Measurements from ENCODE around the gene SOWAHB.
"Not testable (repeated sequence)": the region's sequence is repeated elsewhere in the genome, so short reads cannot be mapped to it uniquely, and the experiment has no call there.

Gene SOWAHB

GRCh38 chr4:76895619-76896018, 2.3 kb downstream of the SOWAHB start:
- DNase-seq (ENCODE audit: low read depth) = no peak

GRCh38 chr4:76894537-76895255, 3.2 kb downstream of the SOWAHB start:
- DNase-seq (ENCODE audit: low read depth) = no peak

GRCh38 chr4:76892601-76893000, 5.3 kb downstream of the SOWAHB start:
- DNase-seq (ENCODE audit: low read depth) = no peak

GRCh38 chr4:76892001-76892400, 5.9 kb downstream of the SOWAHB start:
- DNase-seq (ENCODE audit: low read depth) = no peak

- no peak for DNase-seq (ENCODE audit: low read depth)
Measured at GRCh38 chr4:76886848-76887441, 11.0 kb downstream of the SOWAHB start.

GRCh38 chr4:76886214-76886613, 11.7 kb downstream of the SOWAHB start:
- no peak for DNase-seq (ENCODE audit: low read depth)

GRCh38 chr4:76883147-76883546, 14.8 kb downstream of the SOWAHB start:
- DNase-seq (ENCODE audit: low read depth) = no peak

GRCh38 chr4:76882630-76883029, 15.3 kb downstream of the SOWAHB start:
- no peak for DNase-seq (ENCODE audit: low read depth)

GRCh38 chr4:76881375-76881774, 16.6 kb downstream of the SOWAHB start:
- no peak for DNase-seq (ENCODE audit: low read depth)

GRCh38 chr4:76879731-76880364, 18.1 kb downstream of the SOWAHB start:
- no peak for DNase-seq (ENCODE audit: low read depth)

- DNase-seq (ENCODE audit: low read depth) = not testable (repeated sequence)
Measured at GRCh38 chr4:76878641-76879165, 19.2 kb downstream of the SOWAHB start.

- DNase-seq (ENCODE audit: low read depth) = no peak
Measured at GRCh38 chr4:76874176-76874575, 23.8 kb downstream of the SOWAHB start.

GRCh38 chr4:76873495-76873894, 24.4 kb downstream of the SOWAHB start:
- DNase-seq (ENCODE audit: low read depth) = no peak

- DNase-seq (ENCODE audit: low read depth) = no peak
Measured at GRCh38 chr4:76872556-76872955, 25.4 kb downstream of the SOWAHB start.

- DNase-seq (ENCODE audit: low read depth) = not testable (repeated sequence)
Measured at GRCh38 chr4:76868780-76869179, 29.2 kb downstream of the SOWAHB start.

- DNase-seq (ENCODE audit: low read depth) = no peak
Measured at GRCh38 chr4:76867880-76868655, 29.9 kb downstream of the SOWAHB start.

GRCh38 chr4:76867377-76867776, 30.6 kb downstream of the SOWAHB start:
- no peak for DNase-seq (ENCODE audit: low read depth)

GRCh38 chr4:76866641-76867040, 31.3 kb downstream of the SOWAHB start:
- no peak for DNase-seq (ENCODE audit: low read depth)

- DNase-seq (ENCODE audit: low read depth) = no peak
Measured at GRCh38 chr4:76858319-76858718, 39.6 kb downstream of the SOWAHB start.

- no peak for DNase-seq (ENCODE audit: low read depth)
Measured at GRCh38 chr4:76857074-76857409, 40.9 kb downstream of the SOWAHB start.

- DNase-seq (ENCODE audit: low read depth) = no peak
Measured at GRCh38 chr4:76856243-76857073, 41.5 kb downstream of the SOWAHB start.

GRCh38 chr4:76854858-76855257, 43.1 kb downstream of the SOWAHB start:
- no peak for DNase-seq (ENCODE audit: low read depth)
